K562 (cell line): Measurements from ENCODE around the gene YBX2. TPM values are rescaled to one million over a fixed set of nuclear protein-coding genes. Genes with fewer than 3 reads are reported as not detected.
A peak's percentile ranks its signal among the peaks of the same experiment; 100 is the strongest.

Experiments
- ATAC-seq: fragments of 200-7000 bp; cut with Tn5 transposase; 3 replicates; pipeline ENCODE4 v1.9.1; 2020; ENCODE audit warnings: moderate library complexity
- BruUV-seq: library from RNA; stranded (reverse); fragments of 400-500 nt; replicated peaks from 2 replicates; lab custom pipeline; 2021; lab: Mats Ljungman, UMichigan
- CTCF ChIA-PET: fragments of 300-600 bp; formaldehyde crosslinking; extraction: SDS; loops from one replicate; lab custom pipeline; 2021; ENCODE audit warnings: low intra/inter-chr PET ratio; lab: Yijun Ruan, JAX
- POLR2A ChIA-PET: fragments of 300-600, 350-650 bp; sonication (Branson Sonifier 250); formaldehyde crosslinking; extraction: SDS; loops from one replicate; lab custom pipeline; 2021; ENCODE audit warnings: antibody characterized with exemption, inconsistent platforms; lab: Yijun Ruan, JAX
- DNase-seq, 4 experiments: peaks; one replicate each; pipeline versions ENCODE4 v3.0.0 to v3.0.0-alpha.2; 2011 to 2018; ENCODE audit warnings: low spot score in 3 of 4, mixed read lengths in 3 of 4; ENCODE audit errors: extremely low read depth in 1 of 4
- FAIRE-seq: peaks from 2 replicates; lab custom pipeline; 2011; peaks lifted over from hg19 to GRCh38; lab: Jason Lieb, UNC
- H2AFZ ChIP-seq: 2 replicates; pipeline ENCODE4 v1.6.0; 2011; ENCODE audit warnings: low read depth, low read length, control low read depth, inconsistent platforms
- H3K27ac ChIP-seq: fragments of 200-600 bp; 3 replicates; pipeline ENCODE4 v1.8.0; 2011; ENCODE audit warnings: low read depth, mild to moderate bottlenecking, control low read depth, inconsistent platforms, low read length, moderate library complexity, mixed read lengths; ENCODE audit errors: extremely low read depth
- H3K27me3 ChIP-seq, 2 experiments: fragments of 300-600 bp in 1 of 2; 2 replicates in 1 of 2; 3 replicates in 1 of 2; pipeline versions ENCODE4 v1.6.0 to v1.8.0; 2011; ENCODE audit warnings: inconsistent platforms in 2 of 2, low read length in 2 of 2, mild to moderate bottlenecking in 1 of 2, mixed read lengths in 1 of 2, moderate library complexity in 1 of 2; ENCODE audit not compliant: control insufficient read depth in 2 of 2, insufficient read depth in 2 of 2
- H3K36me3 ChIP-seq: fragments of 300-600 bp; 3 replicates; pipeline ENCODE4 v1.8.0; 2011; ENCODE audit warnings: mild to moderate bottlenecking, low read length, inconsistent platforms; ENCODE audit not compliant: control insufficient read depth, insufficient read depth
- H3K4me1 ChIP-seq, 2 experiments: fragments of 200-600 bp in 1 of 2; replicated peaks in 1 of 2; 2 replicates in 1 of 2; 3 replicates in 1 of 2; pipeline versions ENCODE4 v1.5.1 to v1.8.0; 2011; ENCODE audit warnings: inconsistent platforms in 2 of 2, low read length in 2 of 2, mild to moderate bottlenecking in 1 of 2, mixed read lengths in 1 of 2, moderate library complexity in 1 of 2; ENCODE audit not compliant: control insufficient read depth in 2 of 2, insufficient read depth in 2 of 2
- H3K4me2 ChIP-seq: 2 replicates; pipeline ENCODE4 v1.6.1; 2011; ENCODE audit warnings: low read length, control low read depth, inconsistent platforms, mixed read lengths; ENCODE audit not compliant: insufficient read depth
- H3K4me3 ChIP-seq: fragments of 200-600 bp; sonication (generic), shearing (Covaris generic); 2 replicates; pipeline ENCODE4 v1.5.1; 2016; ENCODE audit warnings: control low read depth, inconsistent platforms
- H3K79me2 ChIP-seq: fragments of 200-600 bp; 3 replicates; pipeline ENCODE4 v1.8.0; 2011; ENCODE audit warnings: low read length, inconsistent platforms; ENCODE audit not compliant: control insufficient read depth, insufficient read depth
- H3K9ac ChIP-seq, 2 experiments: 2 replicates each; pipeline versions ENCODE4 v1.6.0 to v1.6.1; 2011; ENCODE audit warnings: low read depth in 2 of 2, low read length in 2 of 2, control low read depth in 1 of 2, inconsistent platforms in 1 of 2, mild to moderate bottlenecking in 1 of 2, mixed read lengths in 1 of 2; ENCODE audit not compliant: insufficient read depth in 1 of 2
- H3K9me1 ChIP-seq: one replicate; pipeline ENCODE4 v1.6.0; 2011; ENCODE audit warnings: inconsistent platforms, mild to moderate bottlenecking, low read length, moderate library complexity; ENCODE audit not compliant: control insufficient read depth, insufficient read depth
- H3K9me3 ChIP-seq: replicated peaks from 2 replicates; pipeline ENCODE4 v1.5.1; 2011; ENCODE audit warnings: low read depth, low read length, inconsistent platforms; ENCODE audit not compliant: control insufficient read depth, insufficient read depth
- H4K20me1 ChIP-seq: replicated peaks from 2 replicates; pipeline ENCODE4 v1.6.1; 2011; ENCODE audit warnings: low read length, inconsistent platforms, mixed read lengths; ENCODE audit not compliant: control insufficient read depth, insufficient read depth
- CCNT2 ChIP-seq: IDR thresholded peaks from 2 replicates; pipeline ENCODE4 v1.6.1; 2011; ENCODE audit warnings: borderline replicate concordance, low read depth, mild to moderate bottlenecking, moderate library complexity, mixed read lengths, low read length; ENCODE audit not compliant: insufficient read length; ENCODE audit errors: extremely low read depth
- CREB3L1 ChIP-seq: fragments of 450-650 bp; IDR thresholded peaks from 2 replicates; pipeline ENCODE4 v1.6.1; 2014; ENCODE audit warnings: low read depth, mild to moderate bottlenecking, moderate library complexity, borderline replicate concordance
- DMBX1 ChIP-seq: fragments of 250-450 bp; sonication (Bioruptor Pico); IDR thresholded peaks from 2 replicates; pipeline ENCODE4 v1.8.0; 2022; ENCODE audit warnings: inconsistent platforms, mild to moderate bottlenecking, moderate library complexity, borderline replicate concordance
- EP400 ChIP-seq: fragments of 450-650 bp; IDR thresholded peaks from 2 replicates; pipeline ENCODE4 v1.6.1; 2017; ENCODE audit warnings: antibody characterized with exemption, mild to moderate bottlenecking, moderate library complexity
- GMEB1 ChIP-seq: fragments of 250-450 bp; sonication (Bioruptor Pico); IDR thresholded peaks from 2 replicates; pipeline ENCODE4 v1.4.0; 2020; ENCODE audit warnings: mild to moderate bottlenecking
- NR2C1 ChIP-seq, 2 experiments: fragments of 450-650 bp; IDR thresholded peaks; 2 replicates each; pipeline ENCODE4 v1.6.1; 2017; ENCODE audit warnings: mild to moderate bottlenecking in 2 of 2, antibody characterized with exemption in 1 of 2, inconsistent platforms in 1 of 2, missing compliant biosample characterization in 1 of 2, missing genetic modification characterization in 1 of 2
- NR2C2 ChIP-seq, 2 experiments: fragments of 200-800 bp in 1 of 2; sonication (Bioruptor generic) in 1 of 2; sonication (generic) in 1 of 2; formaldehyde crosslinking in 1 of 2; IDR thresholded peaks; 2 replicates each; pipeline versions ENCODE4 v1.6.1 to v1.8.0; 2016 to 2022; ENCODE audit warnings: mild to moderate bottlenecking in 1 of 2, missing compliant biosample characterization in 1 of 2, missing genetic modification characterization in 1 of 2, missing genetic modification reagents in 1 of 2
- PKNOX1 ChIP-seq: fragments of 450-650 bp; IDR thresholded peaks from 2 replicates; pipeline ENCODE4 v1.6.1; 2016
- POLR2AphosphoS2 ChIP-seq: IDR thresholded peaks from 2 replicates; pipeline ENCODE4 v1.6.1; 2012; ENCODE audit warnings: low read length, improper control_type of control experiment
- ZFP91 ChIP-seq: sonication (generic); formaldehyde crosslinking; IDR thresholded peaks from 2 replicates; pipeline ENCODE4 v1.8.0; 2022; ENCODE audit warnings: mild to moderate bottlenecking, missing genetic modification reagents
- ZNF212 ChIP-seq: fragments of 450-650 bp; formaldehyde crosslinking; IDR thresholded peaks from 2 replicates; pipeline ENCODE4 v1.4.0; 2020; ENCODE audit warnings: mild to moderate bottlenecking
- ZNF766 ChIP-seq: fragments of 200-800 bp; sonication (Bioruptor generic); conservative IDR thresholded peaks from 2 replicates; pipeline ENCODE4 v1.6.1; 2016; ENCODE audit warnings: missing genetic modification characterization, missing compliant biosample characterization
- WGBS: fragments of 100-300 bp; shearing (Covaris generic); methylation state at CpG from one replicate; pipeline ENCODE4 v1.1.6; 2016; ENCODE audit warnings: low coverage, mixed read lengths; ENCODE audit not compliant: insufficient coverage; ENCODE audit errors: missing lambda C conversion rate; 5-methylcytosine and 5-hydroxymethylcytosine counted together
- in situ Hi-C: fragments of 300-500 bp; cut with MboI; formaldehyde crosslinking; loops from 4 replicates; pipeline ENCODE4 v1.15.0; 2018; ENCODE audit warnings: inconsistent platforms, mixed read lengths
- intact Hi-C: fragments of 100-400 bp; cut with micrococcal nuclease; formaldehyde crosslinking; loops from 2 replicates; pipeline ENCODE4 v1.14.2; 2022
- polyA plus RNA-seq, 8 experiments: library from polyadenylated mRNA; depleted of rRNA in 4 of 8; stranded (reverse) in 5 of 8; unstranded in 3 of 8; fragments of >200 nt; fragmentation: Nextera tagmentation in 2 of 8; fragmentation: Illumina TruSeq in 1 of 8; extraction: Ambion mirVana in 2 of 8; extraction: Trizol in 1 of 8; gene quantifications; 2 replicates each; pipeline versions ENCODE4 v1.2.1 to v1.2.3, GENCODE V29; 2011 to 2014; ENCODE audit warnings: inconsistent platforms in 1 of 8, missing spikeins in 1 of 8
- total RNA-seq, 7 experiments: library from RNA; depleted of rRNA in 6 of 7; stranded (reverse); fragments of >200 nt in 6 of 7; fragmentation: Illumina TruSeq in 2 of 7; extraction: Trizol in 2 of 7; gene quantifications; 2 replicates each; pipeline versions ENCODE4 v1.2.1 to v1.2.3, GENCODE V29; 2011 to 2021; ENCODE audit warnings: low replicate concordance in 1 of 7

The YBX2 gene
- total and polyA plus RNA-seq, 9 of the 15 experiments (the other 6 are each of a cell fraction or from before 2014, with no cell fraction given), result 0.03 to 0.59 (median 0.27) TPM; not detected in 6

- FAIRE-seq, result peak; percentile 98
- H2AFZ ChIP-seq, result 0 out of 2 replicates have a peak within 1 kb of the TSS, but pooled peaks have one; percentile 24
- peak within 1 kb of the TSS; percentile 98 to 99 for H3K9ac ChIP-seq
- H3K36me3 ChIP-seq, result peaks cover 60% of the 10 kb centered on the region; the same call in 2 of the 3 replicates
- in situ Hi-C loops (no loop called here), intact Hi-C loops (loop anchor here (2.0 to 5.0 kb wide), 2 partner anchors 13 to 43 kb away; partner anchors contain the start of genes ELP5 and SLC2A4)
- no peaks in the 10 kb centered on the region for H3K9me3 ChIP-seq
- POLR2A ChIA-PET, result interaction anchor here (0.6 to 3.6 kb wide), 9 partner anchors 9 to 106 kb away, joined by 3 to 16 read pairs (median 4); partner anchors contain the start of genes ACADVL, CTDNEP1, DLG4 and ELP5
- 2% methylated on average over 11 of the region's 72 CpGs for WGBS
- peak within 1 kb of the TSS; percentile 98 for H3K27ac ChIP-seq
- peak within 1 kb of the TSS; percentile 88 for H3K4me2 ChIP-seq
- DNase-seq, result peak; percentile 82 to 98 (median 90)
- H3K4me3 ChIP-seq, result peak within 1 kb of the TSS; percentile 79
- H3K4me1 ChIP-seq, result peaks cover 38 to 46% of the 10 kb centered on the region in 2 experiments; a peak in 4 of 5 replicates
- H3K27me3 ChIP-seq, result no peaks in the 10 kb centered on the region
- BruUV-seq, result no TSS peak
- H4K20me1 ChIP-seq, result peaks cover 5% of the 10 kb centered on the region; the same call in 1 of the 2 replicates
- CTCF ChIA-PET, result no interaction called here
- peak; percentile 76 for ATAC-seq
- peaks cover 71% of the 10 kb centered on the region for H3K79me2 ChIP-seq
- H3K9me1 ChIP-seq, result no peaks in the 10 kb centered on the region
- no peak for TF ChIP-seq NR2C2 (CRISPR knock-in tag; IDR thresholded peaks at IDR 0.05)
- peak; percentile 87 for TF ChIP-seq NR2C2 (tag; IDR thresholded peaks at IDR 0.05)
- TF ChIP-seq ZFP91 (CRISPR knock-in tag), result no peak
- peak; percentile 69 for TF ChIP-seq CCNT2
- TF ChIP-seq PKNOX1, result peak; percentile 79
- peak; percentile 59 for TF ChIP-seq EP400
- TF ChIP-seq ZNF212 (CRISPR knock-in tag), result no peak
- peak; percentile 10; the same call in 1 of the 2 replicates for TF ChIP-seq NR2C1 (IDR thresholded peaks at IDR 0.05)
- TF ChIP-seq NR2C1 (tag; IDR thresholded peaks at IDR 0.05), result peak; percentile 67
- peak; percentile 68; the same call in 1 of the 2 replicates for TF ChIP-seq POLR2AphosphoS2
- peak; percentile 74 for TF ChIP-seq ZNF766 (CRISPR knock-in tag)
- no peak for TF ChIP-seq DMBX1 (CRISPR knock-in tag)
- TF ChIP-seq GMEB1, result peak; percentile 46; the same call in 1 of the 2 replicates
- peak; percentile 93 for TF ChIP-seq CREB3L1
Measured at GRCh38 chr17:7239091-7240027, 55.1 kb downstream of the YBX2 start, which contains the start of gene PHF23. PHF23 (minus strand) TSS chr17:7239457; CDS start chr17:7239279, 178 bp downstream.
